HG03175 (cell line): ENCODE data around the gene CCL15.

Source experiments
- ATAC-seq: cut with Tn5 transposase; IDR thresholded peaks from one replicate; pipeline ENCODE4 v1.9.1; 2021; ENCODE audit warnings: mild to moderate bottlenecking, moderate library complexity; ENCODE audit not compliant: unreplicated experiment

The CCL15 gene

DNA sequence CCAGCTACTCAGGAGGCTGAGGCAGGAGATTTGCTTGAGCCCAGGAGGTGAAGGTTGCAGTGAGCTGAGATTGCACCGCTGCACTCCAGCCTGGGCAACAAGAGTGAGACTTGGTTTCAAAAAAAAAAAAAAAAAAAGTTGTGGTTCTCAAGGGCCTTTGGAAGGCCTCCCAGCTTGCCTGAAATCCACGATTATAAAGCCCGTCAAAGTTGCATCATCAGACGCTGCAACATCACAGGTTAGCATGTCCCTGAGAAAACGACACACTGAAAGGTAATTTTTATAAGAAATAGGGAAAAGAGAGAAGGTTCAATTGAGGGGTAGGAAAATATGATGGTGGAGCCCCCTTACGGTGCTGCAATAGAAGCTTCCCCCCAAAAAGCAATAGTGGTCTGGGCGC, 53.3 kb downstream of the CCL15 start:
- ATAC-seq = no peak
